ENCODE results near the gene CHST12.

CHST12 gene

DNA sequence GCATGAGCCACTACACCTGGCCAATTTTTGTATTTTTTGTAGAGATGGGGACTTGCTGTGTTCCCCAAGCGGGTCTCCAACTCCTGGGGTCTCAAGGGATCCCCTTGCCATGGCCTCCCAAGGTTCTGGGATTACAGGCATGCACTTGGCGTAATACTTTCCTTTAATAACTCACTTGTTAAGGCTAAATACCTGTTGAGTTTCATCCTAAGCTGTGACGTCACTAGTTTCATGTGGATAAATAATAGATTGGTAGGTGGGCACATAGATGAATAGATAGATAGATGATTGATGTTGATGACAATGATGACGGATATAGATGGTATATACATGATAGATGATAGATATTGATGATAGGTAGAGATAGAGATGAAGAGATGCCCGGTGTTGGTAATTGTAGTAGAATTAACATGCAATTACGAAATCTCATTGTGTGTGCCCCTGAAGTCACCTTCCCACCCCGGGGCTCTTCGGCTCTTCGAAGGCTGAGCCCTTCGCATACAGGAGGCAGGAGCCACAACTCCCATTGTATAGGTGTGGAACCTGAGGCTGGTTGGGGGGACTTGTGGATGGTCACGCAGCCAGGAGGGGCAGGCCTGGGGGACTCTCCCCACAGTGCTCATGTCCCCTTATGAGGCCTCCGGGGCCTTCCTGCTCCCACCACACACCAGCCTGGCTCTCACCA is 70.2 kb downstream of the CHST12 start:
- ChIA-PET POLR2A (no interaction called here), CTCF (interaction anchor here (11.6 kb wide), 1 partner anchor 22 kb away, joined by 219 read pairs; no protein-coding TSS in a partner anchor)
- Histone ChIP-seq H3K4me1 (ENCODE audit: control extremely low read depth in 1 of 4, control insufficient read depth in 4 of 4, insufficient read depth in 4 of 4, low read length in 3 of 4) (peaks cover 0 to 40% (median 30%) of the 10 kb centered on the region in 4 experiments), H3K36me3 (ENCODE audit: control insufficient read depth in 4 of 4, insufficient read depth in 4 of 4, low read length in 3 of 4) (no peaks in the 10 kb centered on the region), H3K9me3 (ENCODE audit: control extremely low read depth in 1 of 5, control insufficient read depth in 4 of 5, insufficient read depth in 2 of 5, low read depth in 1 of 5, low read length in 4 of 5) (no peaks in the 10 kb centered on the region), H3K4me3 (ENCODE audit: control insufficient read depth in 1 of 7, extremely low read depth in 1 of 7, insufficient read depth in 4 of 7, low read depth in 2 of 7, low read length in 6 of 7) (no peak overlapping the region), H3K27ac (ENCODE audit: insufficient read depth in 1 of 2, low read depth in 1 of 2, low read length in 2 of 2, poor library complexity in 1 of 2, severe bottlenecking in 2 of 2) (no peak overlapping the region), H3K27me3 (replicated peaks in 2 of 5; ENCODE audit: control insufficient read depth in 4 of 5, insufficient read depth in 5 of 5, low read length in 4 of 5) (no peaks in the 10 kb centered on the region)
- no peak for DNase-seq
- 92% methylated on average over 6 of the region's 12 CpGs for WGBS (ENCODE audit: insufficient coverage)

DNA sequence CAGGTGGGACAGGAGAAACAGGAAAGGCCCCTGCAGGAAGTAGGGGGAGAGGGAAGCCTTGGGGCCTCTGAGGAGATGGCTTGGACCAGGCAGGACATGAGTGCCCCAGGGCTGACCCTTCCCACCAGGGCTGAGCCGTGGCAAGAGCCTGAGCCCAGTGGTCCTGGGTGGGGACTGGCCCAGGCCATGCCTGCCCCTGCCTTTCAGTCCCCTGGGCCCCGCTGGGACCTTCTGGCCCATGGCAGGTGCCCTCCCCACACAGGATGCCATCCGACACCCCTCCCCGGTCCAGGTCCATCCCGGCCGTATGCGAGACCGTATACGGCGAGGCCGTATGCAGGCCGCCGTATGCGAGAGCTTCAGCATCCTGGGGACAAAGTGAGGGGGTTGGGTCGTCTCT is 70.8 kb downstream of the CHST12 start:
- Histone ChIP-seq H3K27me3 (replicated peaks in 2 of 5; ENCODE audit: control insufficient read depth in 4 of 5, insufficient read depth in 5 of 5, low read length in 4 of 5) (no peaks in the 10 kb centered on the region), H3K4me3 (ENCODE audit: control insufficient read depth in 1 of 7, extremely low read depth in 1 of 7, insufficient read depth in 4 of 7, low read depth in 2 of 7, low read length in 6 of 7) (no peak overlapping the region), H3K36me3 (ENCODE audit: control insufficient read depth in 4 of 4, insufficient read depth in 4 of 4, low read length in 3 of 4) (no peaks in the 10 kb centered on the region), H3K9me3 (ENCODE audit: control extremely low read depth in 1 of 5, control insufficient read depth in 4 of 5, insufficient read depth in 2 of 5, low read depth in 1 of 5, low read length in 4 of 5) (no peaks in the 10 kb centered on the region), H3K4me1 (ENCODE audit: control extremely low read depth in 1 of 4, control insufficient read depth in 4 of 4, insufficient read depth in 4 of 4, low read length in 3 of 4) (peaks cover 0 to 42% (median 30%) of the 10 kb centered on the region in 4 experiments), H3K27ac (ENCODE audit: insufficient read depth in 1 of 2, low read depth in 1 of 2, low read length in 2 of 2, poor library complexity in 1 of 2, severe bottlenecking in 2 of 2) (no peak overlapping the region)
- DNase-seq, result no peak
- 96% methylated on average over 7 of the region's 15 CpGs for WGBS (ENCODE audit: insufficient coverage)
- ChIA-PET CTCF (interaction anchor here (1.0 to 1.3 kb wide), 2 partner anchors 9 to 11 kb away, joined by 3 to 4 read pairs; no protein-coding TSS in a partner anchor), POLR2A (no interaction called here)

DNA sequence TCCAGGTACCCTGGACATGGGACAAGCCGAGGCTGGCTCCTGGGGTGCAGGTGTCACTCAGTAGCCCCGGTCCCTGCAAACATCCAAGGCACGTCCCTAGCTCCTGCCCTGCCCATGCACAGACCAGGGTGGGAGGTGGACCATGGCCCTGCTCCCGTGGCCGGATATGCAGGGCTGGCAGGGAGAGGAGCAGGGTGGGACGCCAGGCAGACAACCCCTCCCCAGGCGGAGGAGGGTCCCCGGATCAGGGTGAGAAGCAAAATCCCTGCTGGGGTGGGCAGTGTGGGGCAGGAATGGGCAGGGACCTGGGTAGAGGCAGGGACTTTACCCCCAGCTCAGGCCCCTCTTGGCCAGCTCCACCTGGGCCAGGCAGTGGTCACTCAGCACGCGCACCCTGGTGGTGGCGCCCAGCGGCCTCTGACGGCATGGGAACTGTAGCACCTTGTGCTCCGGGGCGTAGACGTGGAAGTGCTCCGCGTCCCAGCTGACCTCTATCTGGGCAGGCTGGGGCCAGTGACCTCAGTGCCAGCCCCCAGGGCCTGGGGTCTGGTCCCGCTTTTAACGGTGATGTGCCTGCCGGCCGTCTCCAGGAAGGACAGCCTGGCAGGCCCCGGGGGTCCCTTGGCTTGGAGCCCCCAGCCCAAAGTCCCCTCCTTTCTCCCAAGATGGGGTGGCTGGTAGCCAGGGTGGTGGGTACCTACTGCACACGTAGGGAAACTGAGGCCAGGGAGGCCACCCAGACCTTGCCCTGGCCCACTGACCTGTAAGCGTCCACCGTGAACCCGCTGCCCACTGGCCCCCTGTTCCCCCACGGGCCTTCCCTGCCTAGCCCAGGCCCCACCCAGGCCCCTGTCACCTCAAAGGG is 71.6 kb downstream of the CHST12 start:
- H3K27ac ChIP-seq (ENCODE audit: insufficient read depth in 1 of 2, low read depth in 1 of 2, low read length in 2 of 2, poor library complexity in 1 of 2, severe bottlenecking in 2 of 2), result no peak overlapping the region
- DNase-seq, result no peak
- H3K4me3 ChIP-seq (ENCODE audit: control insufficient read depth in 1 of 7, extremely low read depth in 1 of 7, insufficient read depth in 4 of 7, low read depth in 2 of 7, low read length in 6 of 7), result no peak overlapping the region
- 98% methylated on average over 23 of the region's 28 CpGs for WGBS (ENCODE audit: insufficient coverage)
- H3K27me3 ChIP-seq (replicated peaks in 2 of 5; ENCODE audit: control insufficient read depth in 4 of 5, insufficient read depth in 5 of 5, low read length in 4 of 5), result no peaks in the 10 kb centered on the region
- ChIA-PET POLR2A (interaction anchor here (0.6 kb wide), 1 partner anchor 26 kb away, joined by 3 read pairs; no protein-coding TSS in a partner anchor), CTCF (interaction anchor here (0.7 to 1.3 kb wide), 3 partner anchors 8 to 206 kb away, joined by 3 to 4 read pairs (median 3); no protein-coding TSS in a partner anchor)
- H3K4me1 ChIP-seq (ENCODE audit: control extremely low read depth in 1 of 4, control insufficient read depth in 4 of 4, insufficient read depth in 4 of 4, low read length in 3 of 4), result peaks cover 0 to 38% (median 30%) of the 10 kb centered on the region in 4 experiments
- H3K9me3 ChIP-seq (ENCODE audit: control extremely low read depth in 1 of 5, control insufficient read depth in 4 of 5, insufficient read depth in 2 of 5, low read depth in 1 of 5, low read length in 4 of 5), result no peaks in the 10 kb centered on the region
- H3K36me3 ChIP-seq (ENCODE audit: control insufficient read depth in 4 of 4, insufficient read depth in 4 of 4, low read length in 3 of 4), result no peaks in the 10 kb centered on the region

DNA sequence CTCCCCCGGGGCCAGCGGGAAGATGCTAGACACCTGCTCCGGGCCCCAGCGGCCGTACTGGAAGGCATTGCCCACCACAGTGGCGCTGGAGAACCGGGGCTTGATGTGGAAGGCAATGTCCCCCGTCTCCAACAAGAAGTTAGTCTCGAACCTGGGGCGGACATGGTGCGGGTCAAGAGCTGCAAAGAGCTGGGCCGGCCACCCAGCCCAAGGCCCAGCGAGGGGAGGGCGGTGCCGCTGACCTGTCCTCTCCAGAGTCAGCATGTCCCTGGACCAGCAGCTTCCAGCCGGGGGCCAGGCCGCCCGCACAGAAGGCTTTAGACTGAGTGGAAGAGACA is 72.2 kb downstream of the CHST12 start:
- POLR2A ChIA-PET, result interaction anchor here (0.6 kb wide), 1 partner anchor 27 kb away, joined by 3 read pairs; no protein-coding TSS in a partner anchor
- no peaks in the 10 kb centered on the region for H3K9me3 ChIP-seq (ENCODE audit: control extremely low read depth in 1 of 5, control insufficient read depth in 4 of 5, insufficient read depth in 2 of 5, low read depth in 1 of 5, low read length in 4 of 5)

DNA sequence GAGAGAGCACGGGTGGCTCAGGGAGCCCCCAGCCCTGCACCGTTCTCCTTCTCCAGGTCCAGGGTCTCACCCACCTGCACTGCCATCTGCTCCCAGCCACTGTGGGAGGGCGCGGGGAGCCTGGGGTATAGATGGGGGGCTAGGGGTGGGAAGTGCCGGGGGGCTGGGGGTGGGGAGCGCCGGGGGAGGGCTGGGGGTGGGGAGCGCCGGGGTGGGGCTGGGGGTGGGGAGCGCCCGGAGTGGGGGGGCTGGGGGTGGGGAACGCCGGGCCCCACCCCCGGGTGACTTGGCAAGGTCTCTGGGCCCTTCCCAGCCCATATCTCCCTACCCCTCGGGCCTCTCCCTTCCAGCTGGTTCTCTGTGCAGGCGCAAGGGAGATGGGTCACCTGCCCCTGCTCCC is 72.9 kb downstream of the CHST12 start, which contains the start of gene GRIFIN:
TSS of gene GRIFIN (minus strand) at position 101 of the 400 bp plus-strand sequence. CDS start at position 86, 15 bp downstream.
- H3K36me3 ChIP-seq (ENCODE audit: control insufficient read depth in 4 of 4, insufficient read depth in 4 of 4, low read length in 3 of 4), result no peaks in the 10 kb centered on the region
- CTCF ChIA-PET, result interaction anchor here (2.1 kb wide), 1 partner anchor 92 kb away, joined by 5 read pairs; no protein-coding TSS in a partner anchor
- H3K4me3 ChIP-seq (ENCODE audit: control insufficient read depth in 1 of 7, extremely low read depth in 1 of 7, insufficient read depth in 4 of 7, low read depth in 2 of 7, low read length in 6 of 7), result peak within 1 kb of the TSS in 2 of 7 experiments; percentile 53 to 62
- no peak for DNase-seq
- H3K9me3 ChIP-seq (ENCODE audit: control extremely low read depth in 1 of 5, control insufficient read depth in 4 of 5, insufficient read depth in 2 of 5, low read depth in 1 of 5, low read length in 4 of 5), result no peaks in the 10 kb centered on the region
- 76% methylated on average over 4 of the region's 16 CpGs for WGBS (ENCODE audit: insufficient coverage)
- POLR2A ChIA-PET, result interaction anchor here (0.6 kb wide), 1 partner anchor 125 kb away, joined by 3 read pairs; no protein-coding TSS in a partner anchor
- peaks cover 0 to 34% (median 26%) of the 10 kb centered on the region in 4 experiments for H3K4me1 ChIP-seq (ENCODE audit: control extremely low read depth in 1 of 4, control insufficient read depth in 4 of 4, insufficient read depth in 4 of 4, low read length in 3 of 4)
- no peak within 1 kb of the TSS for H3K27ac ChIP-seq (ENCODE audit: insufficient read depth in 1 of 2, low read depth in 1 of 2, low read length in 2 of 2, poor library complexity in 1 of 2, severe bottlenecking in 2 of 2)
- no peaks in the 10 kb centered on the region for H3K27me3 ChIP-seq (replicated peaks in 2 of 5; ENCODE audit: control insufficient read depth in 4 of 5, insufficient read depth in 5 of 5, low read length in 4 of 5)

More for the DNA sequence above, 72.2 kb downstream of the CHST12 start:
- no peak overlapping the region for H3K27ac ChIP-seq (ENCODE audit: insufficient read depth in 1 of 2, low read depth in 1 of 2, low read length in 2 of 2, poor library complexity in 1 of 2, severe bottlenecking in 2 of 2)
- no peak overlapping the region for H3K4me3 ChIP-seq (ENCODE audit: control insufficient read depth in 1 of 7, extremely low read depth in 1 of 7, insufficient read depth in 4 of 7, low read depth in 2 of 7, low read length in 6 of 7)
- DNase-seq, result no peak
- peaks cover 0 to 38% (median 30%) of the 10 kb centered on the region in 4 experiments for H3K4me1 ChIP-seq (ENCODE audit: control extremely low read depth in 1 of 4, control insufficient read depth in 4 of 4, insufficient read depth in 4 of 4, low read length in 3 of 4)
- H3K27me3 ChIP-seq (replicated peaks in 2 of 5; ENCODE audit: control insufficient read depth in 4 of 5, insufficient read depth in 5 of 5, low read length in 4 of 5), result no peaks in the 10 kb centered on the region
- CTCF ChIA-PET, result no interaction called here
- whole genome bisulfite sequencing (ENCODE audit: insufficient coverage), result 89% methylated on average over 10 of the region's 18 CpGs
- H3K36me3 ChIP-seq (ENCODE audit: control insufficient read depth in 4 of 4, insufficient read depth in 4 of 4, low read length in 3 of 4), result no peaks in the 10 kb centered on the region

DNA sequence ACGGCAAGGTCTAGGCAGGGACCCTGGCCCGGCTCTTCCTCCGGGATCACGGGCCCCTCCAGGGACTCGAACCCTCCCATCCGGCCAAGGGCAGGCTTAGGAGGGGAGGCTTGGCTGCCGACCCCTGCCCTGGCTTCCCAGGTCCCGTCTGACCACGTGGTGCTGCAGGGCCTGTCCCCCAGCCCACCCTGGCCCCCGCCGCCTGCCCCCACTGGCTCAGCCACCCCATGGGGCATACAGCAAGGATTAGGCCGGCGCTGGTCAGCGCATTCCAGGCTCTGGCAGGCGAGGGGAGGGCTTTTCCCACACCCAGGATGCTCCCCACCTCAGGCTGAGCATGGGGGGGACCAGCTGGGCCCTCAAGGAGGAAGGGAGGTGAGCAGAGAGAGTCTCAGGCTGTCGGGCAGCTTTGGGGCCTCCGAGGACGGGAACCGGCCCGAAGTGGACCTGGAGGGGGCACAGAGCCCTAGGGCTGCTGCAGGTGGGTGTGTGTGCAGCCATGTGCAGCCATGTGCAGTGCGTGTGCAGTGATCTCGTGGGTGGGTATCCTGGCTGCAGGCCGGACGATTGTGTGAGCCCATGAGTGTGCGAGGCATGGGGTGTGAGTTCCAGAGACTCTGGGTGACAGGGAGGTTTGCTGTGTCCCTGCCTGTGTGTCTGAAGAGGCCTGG is 73.5 kb downstream of the CHST12 start:
- ChIA-PET CTCF (interaction anchor here (2.1 kb wide), 1 partner anchor 92 kb away, joined by 5 read pairs; no protein-coding TSS in a partner anchor), POLR2A (interaction anchor here (0.6 kb wide), 1 partner anchor 124 kb away, joined by 3 read pairs; no protein-coding TSS in a partner anchor)
- Histone ChIP-seq H3K4me1 (ENCODE audit: control extremely low read depth in 1 of 4, control insufficient read depth in 4 of 4, insufficient read depth in 4 of 4, low read length in 3 of 4) (peaks cover 0 to 29% (median 21%) of the 10 kb centered on the region in 4 experiments), H3K36me3 (ENCODE audit: control insufficient read depth in 4 of 4, insufficient read depth in 4 of 4, low read length in 3 of 4) (no peaks in the 10 kb centered on the region), H3K9me3 (ENCODE audit: control extremely low read depth in 1 of 5, control insufficient read depth in 4 of 5, insufficient read depth in 2 of 5, low read depth in 1 of 5, low read length in 4 of 5) (no peaks in the 10 kb centered on the region), H3K27me3 (replicated peaks in 2 of 5; ENCODE audit: control insufficient read depth in 4 of 5, insufficient read depth in 5 of 5, low read length in 4 of 5) (no peaks in the 10 kb centered on the region), H3K27ac (ENCODE audit: insufficient read depth in 1 of 2, low read depth in 1 of 2, low read length in 2 of 2, poor library complexity in 1 of 2, severe bottlenecking in 2 of 2) (no peak overlapping the region), H3K4me3 (ENCODE audit: control insufficient read depth in 1 of 7, extremely low read depth in 1 of 7, insufficient read depth in 4 of 7, low read depth in 2 of 7, low read length in 6 of 7) (peak overlapping the region in 4 of 7 experiments; percentile 44 to 62 (median 50))
- WGBS (ENCODE audit: insufficient coverage), result 90% methylated on average over 23 of the region's 25 CpGs
- DNase-seq, result no peak

Measured in common myeloid progenitor, CD34-positive (primary cell).